SH-SY5Y (cell line): Measurements from ENCODE around the gene GAGE10.

Source experiments
- GATA2 ChIP-seq: IDR thresholded peaks from 2 replicates; pipeline ENCODE4 v1.6.1; 2011; ENCODE audit warnings: mild to moderate bottlenecking, low read depth, low read length
- GATA3 ChIP-seq: IDR thresholded peaks from 2 replicates; pipeline ENCODE4 v1.6.1; 2011; ENCODE audit warnings: low read depth, mild to moderate bottlenecking, low read length, moderate library complexity

GRCh38 chrX:49277535-49277830 lies 26.0 kb upstream of the GAGE10 start:
- TF ChIP-seq GATA2 = no peak
- TF ChIP-seq GATA3 = no peak
